Measurements from ENCODE around the gene CDKN1A. TPM values are rescaled to one million over a fixed set of nuclear protein-coding genes. Genes with fewer than 3 reads are reported as not detected.
A peak's percentile ranks its signal among the peaks of the same experiment; 100 is the strongest.
"Not testable (repeated sequence)": the region's sequence is repeated elsewhere in the genome, so short reads cannot be mapped to it uniquely, and the experiment has no call there.

CDKN1A gene
- total RNA-seq, 1 donor from 2014 or later: 76.3 TPM

GRCh38 chr6:36721369-36722140 lies 43.0 kb downstream of the CDKN1A start:
- TF ChIP-seq CTCF (conservative IDR thresholded peaks at IDR 0.05): no peak
- H3K36me3 Mint-ChIP-seq: no peaks in the 10 kb centered on the region
- no peaks in the 10 kb centered on the region for H3K9me3 Mint-ChIP-seq
- H3K4me1 Mint-ChIP-seq (ENCODE audit: unreplicated experiment): peaks cover 15% of the 10 kb centered on the region
- no peak overlapping the region for H3K4me3 Mint-ChIP-seq
- no peak for DNase-seq (ENCODE audit: extremely low spot score, unreplicated experiment)
- H3K27ac Mint-ChIP-seq: no peak overlapping the region
- no peaks in the 10 kb centered on the region for H3K27me3 Mint-ChIP-seq

GRCh38 chr6:36722365-36722764 lies 43.9 kb downstream of the CDKN1A start:
- H3K9me3 Mint-ChIP-seq: no peaks in the 10 kb centered on the region
- no peak overlapping the region for H3K27ac Mint-ChIP-seq
- H3K4me1 Mint-ChIP-seq (ENCODE audit: unreplicated experiment): peaks cover 21% of the 10 kb centered on the region
- DNase-seq (ENCODE audit: extremely low spot score, unreplicated experiment): no peak
- no peaks in the 10 kb centered on the region for H3K36me3 Mint-ChIP-seq
- TF ChIP-seq CTCF (conservative IDR thresholded peaks at IDR 0.05): no peak
- H3K4me3 Mint-ChIP-seq: no peak overlapping the region
- no peaks in the 10 kb centered on the region for H3K27me3 Mint-ChIP-seq

GRCh38 chr6:36722879-36723278 lies 44.4 kb downstream of the CDKN1A start:
- no peak for TF ChIP-seq CTCF (conservative IDR thresholded peaks at IDR 0.05)
- H3K9me3 Mint-ChIP-seq: no peaks in the 10 kb centered on the region
- no peak overlapping the region for H3K27ac Mint-ChIP-seq
- H3K4me1 Mint-ChIP-seq (ENCODE audit: unreplicated experiment): peaks cover 25% of the 10 kb centered on the region
- no peak for DNase-seq (ENCODE audit: extremely low spot score, unreplicated experiment)
- no peaks in the 10 kb centered on the region for H3K27me3 Mint-ChIP-seq
- no peak overlapping the region for H3K4me3 Mint-ChIP-seq
- no peaks in the 10 kb centered on the region for H3K36me3 Mint-ChIP-seq

GRCh38 chr6:36723992-36724391 lies 45.5 kb downstream of the CDKN1A start:
- H3K27me3 Mint-ChIP-seq; DNase-seq (ENCODE audit: extremely low spot score, unreplicated experiment); H3K27ac Mint-ChIP-seq; H3K36me3 Mint-ChIP-seq; H3K4me3 Mint-ChIP-seq; H3K9me3 Mint-ChIP-seq: not testable (repeated sequence)
- peaks cover 33% of the 10 kb centered on the region for H3K4me1 Mint-ChIP-seq (ENCODE audit: unreplicated experiment)

- H3K36me3 Mint-ChIP-seq: no peaks in the 10 kb centered on the region
- H3K9me3 Mint-ChIP-seq: no peaks in the 10 kb centered on the region
- H3K4me1 Mint-ChIP-seq (ENCODE audit: unreplicated experiment): peaks cover 37% of the 10 kb centered on the region
- no peak overlapping the region for H3K4me3 Mint-ChIP-seq
- DNase-seq (ENCODE audit: extremely low spot score, unreplicated experiment): no peak
- no peaks in the 10 kb centered on the region for H3K27me3 Mint-ChIP-seq
- H3K27ac Mint-ChIP-seq: no peak overlapping the region
- peak; percentile 69 for TF ChIP-seq CTCF (conservative IDR thresholded peaks at IDR 0.05)
These were observed 46.2 kb downstream of the CDKN1A start for GRCh38 chr6:36724514-36725390.

- no peak overlapping the region for H3K4me3 Mint-ChIP-seq
- H3K27me3 Mint-ChIP-seq: no peaks in the 10 kb centered on the region
- H3K9me3 Mint-ChIP-seq: no peaks in the 10 kb centered on the region
- H3K4me1 Mint-ChIP-seq (ENCODE audit: unreplicated experiment): peaks cover 37% of the 10 kb centered on the region
- no peak for DNase-seq (ENCODE audit: extremely low spot score, unreplicated experiment)
- peak overlapping the region; percentile 36 for H3K27ac Mint-ChIP-seq
- TF ChIP-seq CTCF (conservative IDR thresholded peaks at IDR 0.05): no peak
- no peaks in the 10 kb centered on the region for H3K36me3 Mint-ChIP-seq
These were observed 47.1 kb downstream of the CDKN1A start for GRCh38 chr6:36725581-36725980.

Measured in type B pancreatic cell (in vitro differentiated cells).